Right renal pelvis (tissue), 4 donors: ENCODE data around the gene GPC1. TPM values are rescaled to one million over a fixed set of nuclear protein-coding genes. Genes with fewer than 3 reads are reported as not detected.

Experiments
- DNase-seq, 4 donors: peaks; one replicate each; pipeline ENCODE4 v3.0.0-alpha.2; 2013; ENCODE audit warnings: low read depth in 4 of 4, low spot score in 3 of 4, missing footprints in 1 of 4
- polyA plus RNA-seq, 4 donors: library from polyadenylated mRNA; unstranded; fragments of 120-200 nt; gene quantifications; one replicate each; pipeline ENCODE4 v1.2.1, GENCODE V29; 2013; ENCODE audit not compliant: insufficient read length in 4 of 4

The GPC1 gene
- polyA plus RNA-seq, 4 donors = 27.8 to 46.3 (median 33.4) TPM

GRCh38 chr2:240440251-240440650 lies 4.8 kb downstream of the GPC1 start:
- DNase-seq = no peak

- DNase-seq = no peak
Observed at GRCh38 chr2:240440704-240441320, 5.3 kb downstream of the GPC1 start.

GRCh38 chr2:240441326-240441992 lies 6.0 kb downstream of the GPC1 start:
- DNase-seq = no peak

- DNase-seq = no peak
Observed at GRCh38 chr2:240441993-240442411, 6.5 kb downstream of the GPC1 start.

- DNase-seq = no peak
Observed at GRCh38 chr2:240442891-240443715, 7.6 kb downstream of the GPC1 start.

GRCh38 chr2:240443891-240444301 lies 8.4 kb downstream of the GPC1 start:
- no peak for DNase-seq

- DNase-seq = no peak
Observed at GRCh38 chr2:240444464-240444863, 9.0 kb downstream of the GPC1 start.

GRCh38 chr2:240445961-240446663 lies 10.6 kb downstream of the GPC1 start:
- no peak for DNase-seq

GRCh38 chr2:240446664-240447175 lies 11.3 kb downstream of the GPC1 start:
- no peak for DNase-seq

GRCh38 chr2:240447331-240447730 lies 11.9 kb downstream of the GPC1 start:
- DNase-seq = no peak

GRCh38 chr2:240447934-240448333 lies 12.5 kb downstream of the GPC1 start:
- no peak for DNase-seq

- no peak for DNase-seq
Observed at GRCh38 chr2:240448387-240449274, 13.2 kb downstream of the GPC1 start.

- DNase-seq = no peak
Observed at GRCh38 chr2:240449764-240450531, 14.5 kb downstream of the GPC1 start.

GRCh38 chr2:240450532-240451107 lies 15.2 kb downstream of the GPC1 start:
- DNase-seq = no peak

- DNase-seq = no peak
Observed at GRCh38 chr2:240451108-240451611, 15.7 kb downstream of the GPC1 start.

GRCh38 chr2:240451791-240452461 lies 16.5 kb downstream of the GPC1 start:
- no peak for DNase-seq

- no peak for DNase-seq
Observed at GRCh38 chr2:240452462-240453256, 17.2 kb downstream of the GPC1 start.
